ENCODE results near the gene PER3. TPM values are rescaled to one million over a fixed set of nuclear protein-coding genes. Genes with fewer than 3 reads are reported as not detected.

The PER3 gene
- total and polyA plus RNA-seq, 8 donors: 9.9 to 16.1 (median 12.5) TPM

DNA sequence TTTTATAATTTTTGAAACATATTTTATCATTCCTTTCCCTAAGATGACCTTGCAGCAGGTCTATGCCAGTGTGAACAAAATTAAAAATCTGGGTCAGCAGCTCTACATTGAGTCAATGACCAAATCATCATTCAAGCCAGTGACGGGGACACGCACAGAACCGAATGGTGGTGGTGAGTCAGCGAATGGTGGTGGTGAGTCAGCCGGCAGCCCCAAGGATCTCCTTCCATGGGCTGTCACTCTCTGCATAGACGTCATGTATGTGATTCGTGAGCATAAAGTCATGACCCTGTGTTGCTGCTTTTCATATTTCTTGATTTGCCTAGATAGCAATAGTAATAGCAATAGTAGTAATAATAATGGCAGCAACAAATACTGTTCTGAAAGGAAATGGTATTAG is 26.3 kb downstream of the PER3 start:
- TF ChIP-seq, protein P1, sequence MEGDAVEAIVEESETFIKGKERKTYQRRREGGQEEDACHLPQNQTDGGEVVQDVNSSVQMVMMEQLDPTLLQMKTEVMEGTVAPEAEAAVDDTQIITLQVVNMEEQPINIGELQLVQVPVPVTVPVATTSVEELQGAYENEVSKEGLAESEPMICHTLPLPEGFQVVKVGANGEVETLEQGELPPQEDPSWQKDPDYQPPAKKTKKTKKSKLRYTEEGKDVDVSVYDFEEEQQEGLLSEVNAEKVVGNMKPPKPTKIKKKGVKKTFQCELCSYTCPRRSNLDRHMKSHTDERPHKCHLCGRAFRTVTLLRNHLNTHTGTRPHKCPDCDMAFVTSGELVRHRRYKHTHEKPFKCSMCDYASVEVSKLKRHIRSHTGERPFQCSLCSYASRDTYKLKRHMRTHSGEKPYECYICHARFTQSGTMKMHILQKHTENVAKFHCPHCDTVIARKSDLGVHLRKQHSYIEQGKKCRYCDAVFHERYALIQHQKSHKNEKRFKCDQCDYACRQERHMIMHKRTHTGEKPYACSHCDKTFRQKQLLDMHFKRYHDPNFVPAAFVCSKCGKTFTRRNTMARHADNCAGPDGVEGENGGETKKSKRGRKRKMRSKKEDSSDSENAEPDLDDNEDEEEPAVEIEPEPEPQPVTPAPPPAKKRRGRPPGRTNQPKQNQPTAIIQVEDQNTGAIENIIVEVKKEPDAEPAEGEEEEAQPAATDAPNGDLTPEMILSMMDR (IDR thresholded peaks at IDR 0.05): no peak
- Histone ChIP-seq H3K27ac (no peak overlapping the region), H3K9me3 (peaks cover 0 to 11% of the 10 kb centered on the region in 2 donors), H3K4me1 (no peaks in the 10 kb centered on the region), H3K36me3 (peaks cover 4 to 45% of the 10 kb centered on the region in 2 donors), H3K27me3 (no peaks in the 10 kb centered on the region), H3K4me3 (no peak overlapping the region)
- DNase-seq (peak in 1 of 4 donors; percentile 45), ATAC-seq (peak; percentile 49)
- intact Hi-C loops (cut with DNase I): no loop called here

- no peak overlapping the region for H3K4me3 ChIP-seq
- ATAC-seq: peak; percentile 55
- intact Hi-C loops (cut with DNase I): no loop called here
- no peak overlapping the region for H3K27ac ChIP-seq
- H3K36me3 ChIP-seq: peaks cover 4 to 37% of the 10 kb centered on the region in 2 donors
- H3K4me1 ChIP-seq: no peaks in the 10 kb centered on the region
- H3K27me3 ChIP-seq: no peaks in the 10 kb centered on the region
- no peak for DNase-seq
- TF ChIP-seq, protein P1 (IDR thresholded peaks at IDR 0.05): no peak
- H3K9me3 ChIP-seq: peaks cover 0 to 11% of the 10 kb centered on the region in 2 donors
These were observed 27.4 kb downstream of the PER3 start for GRCh38 chr1:7811476-7811875.

DNA sequence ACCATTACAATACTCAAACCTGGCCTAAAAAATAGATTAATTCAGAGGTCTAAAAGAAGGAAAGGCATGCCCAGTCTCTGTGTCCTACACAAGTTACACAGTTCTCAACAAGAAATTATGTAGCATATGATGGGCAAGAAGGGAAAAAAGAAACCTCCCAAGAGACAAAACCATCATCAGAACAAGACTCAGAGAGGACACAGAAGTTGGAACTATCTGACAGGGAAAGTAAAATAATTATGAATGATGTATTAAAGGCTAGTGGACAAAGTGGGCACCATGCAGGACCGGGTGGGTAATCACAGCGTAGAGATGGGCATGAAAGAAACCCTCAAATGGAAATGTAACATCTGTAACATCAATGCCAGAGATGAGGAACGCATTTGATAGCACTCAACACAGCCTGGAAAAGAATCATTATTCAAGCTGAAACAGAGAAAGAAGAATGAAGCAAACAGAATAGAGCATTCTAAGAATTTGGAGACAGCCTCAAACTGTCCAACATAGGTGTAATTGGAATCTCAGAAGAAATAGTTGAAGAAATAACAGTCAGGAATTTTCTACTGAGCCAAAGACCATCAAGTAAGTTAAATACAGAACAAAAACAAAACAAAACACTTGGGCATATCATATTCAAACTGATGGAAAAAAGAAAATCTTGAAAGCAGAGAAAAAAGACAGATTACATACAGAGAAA is 29.7 kb downstream of the PER3 start:
- TF ChIP-seq, protein P1 (IDR thresholded peaks at IDR 0.05): no peak
- DNase-seq (no peak), ATAC-seq (no peak)
- intact Hi-C loops (cut with DNase I): no loop called here
- H3K27me3 ChIP-seq: no peaks in the 10 kb centered on the region
- H3K27ac ChIP-seq: no peak overlapping the region
- peaks cover 4 to 24% of the 10 kb centered on the region in 2 donors for H3K36me3 ChIP-seq
- no peak overlapping the region for H3K4me3 ChIP-seq
- no peaks in the 10 kb centered on the region for H3K4me1 ChIP-seq
- H3K9me3 ChIP-seq: peaks cover 0 to 11% of the 10 kb centered on the region in 2 donors

GRCh38 chr1:7821282-7821681 is 37.2 kb downstream of the PER3 start:
- Histone ChIP-seq H3K4me1 (no peaks in the 10 kb centered on the region), H3K27ac (no peak overlapping the region), H3K36me3 (peaks cover 3 to 42% of the 10 kb centered on the region in 2 donors), H3K4me3 (no peak overlapping the region), H3K9me3 (no peaks in the 10 kb centered on the region), H3K27me3 (no peaks in the 10 kb centered on the region)
- intact Hi-C loops (cut with DNase I): no loop called here
- no peak for DNase-seq
- ATAC-seq: no peak
- TF ChIP-seq, protein P1 (IDR thresholded peaks at IDR 0.05): no peak

GRCh38 chr1:7824701-7825100 is 40.6 kb downstream of the PER3 start:
- intact Hi-C loops (cut with DNase I): no loop called here
- TF ChIP-seq, protein P1 (IDR thresholded peaks at IDR 0.05): no peak

More at GRCh38 chr1:7824701-7825100, 40.6 kb downstream of the PER3 start:
- peaks cover 3 to 52% of the 10 kb centered on the region in 2 donors for H3K36me3 ChIP-seq
- H3K27me3 ChIP-seq: no peaks in the 10 kb centered on the region
- no peak overlapping the region for H3K27ac ChIP-seq
- ATAC-seq (no peak), DNase-seq (no peak)
- no peaks in the 10 kb centered on the region for H3K9me3 ChIP-seq
- H3K4me1 ChIP-seq: no peaks in the 10 kb centered on the region
- no peak overlapping the region for H3K4me3 ChIP-seq

Data from left lung (tissue), 10 donors.